GM23248 (cell line): ENCODE data around the gene CEBPZ.

Source experiments
- EZH2 ChIP-seq: fragments of 200-600 bp; sonication (generic); IDR thresholded peaks from 2 replicates; pipeline ENCODE4 v1.6.1; 2018; ENCODE audit warnings: antibody characterized with exemption, mild to moderate bottlenecking; ENCODE audit not compliant: insufficient read depth, poor library complexity, severe bottlenecking
- EZH2phosphoT487 ChIP-seq: fragments of 200-600 bp; sonication (generic); IDR thresholded peaks from 2 replicates; pipeline ENCODE4 v1.6.1; 2018; ENCODE audit warnings: antibody characterized with exemption, moderate library complexity, mild to moderate bottlenecking, low read depth; ENCODE audit not compliant: insufficient read depth

DNA sequence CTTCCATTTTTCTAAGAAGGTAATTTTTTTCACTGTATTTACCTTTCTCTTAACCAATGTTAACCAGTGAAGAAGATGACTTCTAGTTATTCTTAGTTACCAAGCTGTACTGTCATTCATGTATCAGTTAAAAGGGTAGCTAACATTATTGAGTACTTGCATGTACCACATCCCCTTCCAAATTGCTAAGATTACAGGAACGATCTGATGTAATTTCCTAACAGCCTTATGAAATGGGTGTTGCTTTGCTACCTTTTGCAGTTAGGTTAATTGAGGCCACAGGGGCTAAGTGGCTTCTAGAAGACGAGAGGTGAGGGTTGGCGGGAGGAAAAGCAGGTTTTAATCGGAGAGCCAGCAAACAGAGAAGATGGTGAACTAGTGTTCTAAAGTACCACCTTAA is 41.1 kb downstream of the CEBPZ start:
- TF ChIP-seq EZH2 (no peak), EZH2phosphoT487 (no peak)
